GM21717 (cell line): ENCODE data around the gene DNAJB1.
A peak's percentile ranks its signal among the peaks of the same experiment; 100 is the strongest.
"Not testable (repeated sequence)": the region's sequence is repeated elsewhere in the genome, so short reads cannot be mapped to it uniquely, and the experiment has no call there.

Experiments
- ATAC-seq: cut with Tn5 transposase; IDR thresholded peaks from one replicate; pipeline ENCODE4 v1.9.1; 2021; ENCODE audit warnings: mild to moderate bottlenecking, moderate library complexity; ENCODE audit not compliant: unreplicated experiment

The DNAJB1 gene

DNA sequence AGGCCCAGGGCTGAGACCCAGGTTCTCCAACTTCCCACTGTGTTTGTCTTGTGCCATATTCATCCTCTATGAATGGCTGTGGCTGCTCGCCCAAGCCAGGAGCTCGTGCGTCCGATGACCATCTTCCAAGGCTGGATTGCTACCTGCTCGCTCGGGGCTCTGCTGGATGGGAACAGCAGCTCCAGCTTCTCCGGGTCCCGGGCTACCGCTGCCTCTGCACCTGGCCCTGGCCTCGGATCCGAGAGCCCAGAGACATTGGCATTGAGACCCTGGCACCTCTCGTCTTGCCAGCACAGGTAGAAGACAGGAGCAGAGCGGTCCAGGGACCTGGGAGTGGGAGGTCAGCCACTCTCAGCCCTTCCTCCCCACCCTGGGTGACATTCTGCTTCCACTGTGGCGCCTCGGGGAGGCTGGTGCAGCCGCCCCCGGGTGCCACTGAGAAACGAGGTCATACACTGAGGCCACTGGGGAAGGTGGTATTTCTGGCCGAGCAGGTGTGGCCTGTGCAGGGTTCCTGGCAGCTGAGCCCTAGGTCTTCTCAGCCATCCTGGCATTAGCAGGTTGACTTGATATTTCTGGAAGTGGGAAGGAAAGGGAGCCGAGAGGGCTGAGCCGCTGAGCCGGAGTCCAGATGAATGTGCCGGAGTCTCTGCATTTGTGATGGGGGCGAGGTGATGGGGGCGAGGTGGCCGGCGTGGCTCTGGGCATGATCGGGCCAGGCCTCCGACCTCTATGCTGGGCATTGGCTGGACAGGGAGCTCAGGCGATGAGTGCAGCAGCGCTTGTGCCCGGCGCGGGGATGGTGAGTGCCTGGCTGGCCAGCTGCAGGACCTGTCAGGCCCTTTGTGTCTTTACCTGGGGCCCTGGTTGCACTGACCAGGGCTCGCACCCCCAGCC, 35.1 kb upstream of the DNAJB1 start:
- no peak for ATAC-seq

DNA sequence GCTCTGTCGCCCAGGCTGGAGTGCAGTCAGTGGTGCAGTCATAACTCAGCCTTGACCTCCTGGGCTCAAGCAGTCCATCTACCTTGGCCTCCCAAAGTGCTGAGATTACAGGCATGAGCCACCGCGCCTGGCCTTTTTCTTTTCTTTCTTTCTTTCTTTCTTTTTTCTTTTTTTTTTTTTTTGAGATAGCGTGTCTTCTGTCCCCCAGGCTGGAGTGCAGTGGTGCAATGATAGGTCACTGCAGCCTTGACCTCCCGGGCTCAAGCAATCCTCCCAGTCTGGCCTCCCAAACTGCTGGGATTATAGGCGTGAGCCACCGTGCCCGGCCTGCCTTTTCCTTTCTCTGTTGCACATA, 33.8 kb upstream of the DNAJB1 start:
- not testable (repeated sequence) for ATAC-seq

DNA sequence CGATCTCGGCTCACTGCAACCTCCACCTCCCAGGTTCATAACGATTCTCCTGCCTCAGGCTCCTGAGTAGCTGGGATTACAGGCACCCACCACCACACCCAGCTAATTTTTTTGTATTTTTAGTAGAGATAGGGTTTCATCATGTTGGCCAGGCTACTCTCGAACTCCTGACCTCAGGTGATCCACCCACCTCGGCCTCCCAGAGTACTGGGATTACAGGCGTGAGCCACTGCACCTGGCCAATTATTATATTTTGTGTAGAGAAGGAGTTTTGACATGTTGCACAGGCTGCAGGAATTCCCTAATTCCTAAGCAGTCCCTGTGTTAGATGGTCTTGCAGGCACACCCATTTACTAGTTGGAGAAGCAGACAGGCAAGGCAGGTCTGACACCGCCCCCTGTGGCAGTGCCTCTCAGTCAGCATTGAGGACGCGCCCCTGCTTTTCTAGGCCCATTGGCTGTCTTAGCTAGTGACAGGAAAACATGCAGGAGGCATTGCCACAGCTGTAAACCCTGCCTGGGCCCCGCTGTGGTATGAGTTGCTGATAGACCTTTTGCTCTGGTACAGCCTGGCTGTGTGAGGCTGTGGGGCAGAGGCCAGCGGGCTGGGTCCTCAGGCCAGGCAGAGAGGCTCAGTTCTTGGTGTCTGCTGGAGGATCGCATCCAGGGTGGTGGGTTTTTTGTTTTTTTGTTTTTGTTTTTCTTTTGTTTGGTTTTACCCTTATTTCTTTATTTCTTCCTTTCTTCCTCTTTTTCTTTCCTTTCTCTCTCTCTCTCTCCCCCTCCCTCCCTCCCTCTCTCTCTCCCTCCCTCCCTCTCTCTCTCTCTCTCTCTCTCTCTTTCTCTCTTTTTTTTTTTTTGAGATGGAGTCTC, 33.2 kb upstream of the DNAJB1 start:
- not testable (repeated sequence) for ATAC-seq

DNA sequence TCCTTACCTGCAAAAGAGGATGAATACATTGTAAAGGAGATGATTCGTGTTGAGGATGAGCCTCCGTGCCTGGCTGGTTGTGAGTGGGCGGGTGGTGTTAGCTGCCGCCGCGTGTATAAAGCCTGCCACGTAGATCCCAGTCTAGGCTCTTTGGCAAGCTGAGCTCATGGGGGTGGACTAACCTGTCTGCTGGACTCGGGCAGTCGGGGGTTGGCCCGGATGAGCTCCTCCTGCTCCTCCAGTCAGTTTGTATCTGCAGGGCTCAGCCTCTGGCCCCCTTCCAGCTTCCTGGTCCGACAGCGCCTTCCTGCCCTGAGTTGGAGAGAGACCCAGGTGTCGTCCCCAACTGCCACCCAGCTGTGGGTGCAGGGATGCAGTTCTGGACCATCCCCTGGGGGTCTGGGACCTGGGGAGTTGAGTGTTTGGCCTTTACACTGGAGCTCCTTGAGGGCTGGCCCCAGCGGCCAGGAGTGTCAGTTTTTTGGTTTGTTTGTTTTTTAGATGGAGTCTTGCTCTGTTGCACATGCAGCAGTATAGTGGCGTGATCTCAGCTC, 32.1 kb upstream of the DNAJB1 start:
- no peak for ATAC-seq

DNA sequence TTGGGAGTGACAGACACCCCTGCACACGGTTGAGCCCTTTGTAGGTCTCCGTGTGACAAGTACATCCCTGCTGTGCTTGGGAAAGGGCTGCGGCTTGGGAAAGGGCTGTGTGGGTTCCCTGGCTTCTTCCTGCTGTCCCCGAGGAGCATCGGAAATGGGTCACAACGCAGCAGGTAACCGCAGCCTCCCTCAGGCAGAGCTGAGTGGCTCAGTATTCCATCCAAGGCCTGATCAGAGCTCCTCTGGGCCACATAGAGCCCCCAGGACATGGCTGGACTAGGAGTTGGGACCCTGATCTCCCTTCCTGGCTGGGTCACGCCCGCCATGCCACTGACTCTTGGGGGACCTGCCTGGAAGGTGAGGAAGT, 27.5 kb upstream of the DNAJB1 start:
- ATAC-seq: no peak

DNA sequence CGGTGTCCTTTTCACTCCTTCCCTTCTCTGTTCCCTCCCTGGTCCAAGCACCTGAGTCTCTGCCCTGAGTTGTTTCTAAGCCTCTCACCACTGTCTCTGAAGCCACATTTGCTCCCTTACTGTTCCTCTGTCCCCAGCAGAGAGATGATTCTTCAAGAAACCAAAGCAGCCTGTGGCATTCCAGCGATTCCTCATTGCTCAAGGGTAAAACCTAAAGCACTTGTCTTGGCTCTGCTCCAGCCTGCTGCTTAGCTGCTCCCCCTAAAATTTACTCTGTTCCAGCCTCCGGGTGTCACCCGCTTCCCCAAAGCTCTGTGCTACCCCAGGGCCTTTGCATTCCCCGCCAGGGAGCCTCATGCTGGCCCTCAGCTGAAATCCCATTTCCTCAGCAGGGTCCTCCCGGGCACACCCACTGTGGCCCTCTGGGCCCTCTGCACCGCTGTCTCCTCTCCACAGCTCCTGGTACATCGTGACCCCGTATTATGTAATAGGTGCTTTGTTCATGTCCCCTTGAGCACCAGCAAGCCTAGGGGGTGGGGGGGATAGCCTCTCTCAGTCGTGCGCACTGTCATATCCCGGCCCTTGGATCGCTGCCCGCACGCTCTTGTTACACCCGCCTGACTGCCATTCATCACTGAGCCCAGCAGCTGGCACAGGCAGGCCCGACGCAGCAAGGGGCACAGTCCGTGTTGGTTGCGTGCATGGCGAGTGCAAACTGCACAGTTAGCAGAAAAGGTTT, 26.9 kb upstream of the DNAJB1 start:
- ATAC-seq: no peak

DNA sequence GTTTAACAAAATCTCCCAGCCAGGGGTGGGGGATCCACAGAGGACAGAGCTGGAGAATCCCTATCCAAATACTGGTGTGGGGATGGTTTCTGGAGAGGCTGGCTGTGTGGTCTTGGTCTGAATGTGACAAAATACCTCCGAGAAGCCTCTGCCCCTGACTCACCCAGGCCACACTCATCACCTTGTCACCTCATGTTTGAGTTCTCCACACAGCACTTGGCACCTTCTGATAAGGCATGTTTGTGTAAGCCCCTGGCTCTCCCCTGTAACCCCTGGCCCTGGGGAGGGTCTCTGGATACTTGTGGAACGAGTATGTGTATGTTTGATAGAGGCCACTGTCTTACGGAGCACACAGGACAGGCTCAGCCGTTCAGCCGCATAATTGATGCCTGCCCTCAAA, 25.9 kb upstream of the DNAJB1 start:
- no peak for ATAC-seq

DNA sequence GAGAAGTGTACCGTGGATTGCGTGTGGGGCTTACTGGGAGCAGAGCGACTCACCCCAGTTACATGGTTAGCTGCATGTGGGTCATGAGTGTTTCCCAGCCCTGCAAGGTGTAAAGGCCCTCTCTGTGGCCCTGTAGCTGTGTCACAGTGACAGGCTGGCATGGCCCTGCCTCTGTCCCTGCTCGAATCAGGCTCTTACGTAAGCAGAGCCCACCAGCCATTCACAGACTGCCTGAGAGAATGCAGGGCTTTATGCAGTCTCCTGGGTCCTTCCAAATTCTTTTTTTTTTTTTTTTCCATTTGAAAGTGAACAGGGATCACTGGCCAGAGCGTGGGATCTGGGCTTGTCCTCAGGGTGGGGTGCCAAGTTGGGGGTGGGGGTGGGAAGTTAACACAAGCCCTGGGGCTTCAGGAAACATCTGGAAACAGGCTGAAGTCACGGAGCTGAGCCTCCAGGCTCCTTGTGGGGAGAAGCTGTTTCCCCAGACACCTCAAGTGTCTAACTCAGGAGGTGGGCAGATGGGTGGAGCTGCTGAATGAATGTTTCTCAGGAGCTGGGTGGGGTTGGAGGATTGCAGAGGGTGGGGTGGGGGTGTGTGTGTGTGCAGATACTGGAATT, 24.6 kb upstream of the DNAJB1 start:
- no peak for ATAC-seq

DNA sequence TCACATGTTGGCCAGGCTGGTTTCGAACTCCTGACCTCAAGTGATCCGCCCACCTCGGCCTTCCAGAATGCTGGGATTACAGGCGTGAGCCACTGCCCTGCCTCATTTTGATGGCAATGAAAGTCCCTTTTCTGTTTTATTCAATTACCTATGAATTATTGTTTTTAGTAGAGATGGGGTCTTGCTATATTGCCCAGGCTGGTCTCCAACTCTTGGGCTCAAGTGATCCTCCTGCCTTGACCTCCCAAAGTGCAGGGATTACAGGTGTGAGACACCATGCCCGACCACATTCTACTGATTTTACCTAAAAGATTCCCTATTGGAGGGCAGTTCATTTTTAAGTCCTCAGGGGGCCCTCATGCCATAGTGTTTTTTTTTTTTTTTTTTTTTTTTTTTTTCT, 23.8 kb upstream of the DNAJB1 start:
- ATAC-seq: not testable (repeated sequence)

DNA sequence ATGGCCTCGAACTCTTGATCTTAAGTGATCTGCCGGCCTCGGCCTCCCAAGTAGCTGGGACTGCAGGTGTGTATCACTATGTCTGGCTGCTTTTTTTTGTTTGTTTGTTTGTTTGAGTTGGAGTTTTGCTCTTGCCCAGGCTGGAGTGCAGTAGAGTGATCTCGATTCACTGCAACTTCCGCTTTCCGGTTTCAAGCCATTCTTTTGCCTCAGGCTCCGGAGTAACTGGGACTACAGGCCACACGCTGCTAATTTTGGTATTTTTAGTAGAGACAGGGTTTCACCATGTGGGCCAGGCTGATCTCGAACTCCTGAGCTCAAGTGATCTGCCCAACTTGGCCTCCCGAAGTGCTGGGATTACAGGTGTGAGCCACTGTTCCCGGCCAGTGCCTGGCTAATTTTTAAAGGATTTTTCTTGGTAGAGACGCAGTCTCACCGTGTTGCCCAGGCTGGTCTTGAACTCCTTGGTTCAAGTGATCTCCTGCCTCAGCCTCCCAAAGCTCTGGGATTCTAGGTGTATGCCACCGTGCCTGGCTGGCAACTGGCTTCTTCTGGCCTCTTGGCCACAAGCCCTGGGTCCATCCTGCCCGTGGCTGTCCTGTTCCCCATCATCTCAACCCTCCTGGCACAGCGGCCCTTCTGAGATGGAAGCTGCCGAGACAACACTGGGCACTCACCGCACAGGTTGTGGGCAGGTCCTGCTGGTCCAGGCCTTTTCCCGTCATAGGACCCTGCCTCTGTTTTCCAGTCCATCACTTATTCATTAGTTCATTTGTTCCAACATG, 22.7 kb upstream of the DNAJB1 start:
- no peak for ATAC-seq

DNA sequence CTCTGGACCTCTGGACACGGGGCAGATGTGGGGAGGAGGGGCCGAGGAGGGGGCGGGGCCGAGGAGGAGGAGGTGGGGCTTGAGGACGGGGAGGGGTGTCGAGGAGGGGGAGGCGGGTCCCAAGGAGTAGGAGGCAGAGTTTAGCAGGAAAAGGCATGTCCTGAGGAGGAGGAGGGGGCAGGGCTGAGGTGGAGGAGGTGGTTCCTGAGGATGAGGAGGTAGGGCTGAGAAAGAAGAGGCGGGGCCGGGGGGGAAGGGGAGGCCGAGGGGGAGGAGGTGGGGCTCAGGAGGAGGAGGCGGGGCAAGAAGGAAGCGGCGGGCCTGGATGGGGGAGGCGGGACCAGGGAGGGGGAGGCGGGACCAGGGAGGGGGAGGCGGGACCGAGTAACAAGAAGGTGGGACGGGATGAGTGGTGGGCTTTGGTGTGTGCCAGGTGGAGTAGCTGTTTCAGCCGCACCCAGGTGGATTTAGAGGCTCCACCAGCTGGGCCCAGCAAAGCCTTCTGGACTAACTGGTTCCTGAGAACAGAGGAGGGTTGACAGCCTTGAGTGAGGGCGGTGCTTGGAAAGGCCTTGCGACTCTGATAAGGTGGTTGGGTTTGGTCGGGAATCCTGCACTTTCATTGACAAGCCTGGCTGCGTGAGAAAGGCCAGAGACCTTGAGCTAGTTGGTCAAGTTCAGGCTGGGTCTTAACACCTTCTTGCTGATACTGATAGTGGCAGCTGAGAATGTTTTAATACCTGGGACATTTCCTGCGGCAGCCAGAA, 18.9 kb upstream of the DNAJB1 start:
- no peak for ATAC-seq

DNA sequence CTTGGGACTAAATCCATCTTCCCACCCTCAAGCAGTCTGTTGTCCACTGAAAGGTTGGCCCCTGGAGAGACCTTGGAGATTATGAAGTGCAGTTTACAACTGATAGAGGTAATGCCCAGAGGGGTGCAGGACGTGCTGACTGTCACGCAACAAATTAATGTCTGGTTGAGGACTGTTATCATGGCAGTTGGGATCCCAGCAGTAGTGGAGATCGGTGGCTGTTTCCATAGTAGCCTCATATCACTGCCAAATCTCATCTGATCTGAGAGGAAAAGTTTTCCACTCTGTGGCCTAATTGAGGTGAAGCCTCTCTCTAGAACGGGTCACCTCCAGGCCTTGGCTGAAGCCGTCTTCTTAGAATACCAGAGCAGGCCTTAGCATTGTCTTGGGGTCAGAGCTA, 15.3 kb upstream of the DNAJB1 start:
- no peak for ATAC-seq

DNA sequence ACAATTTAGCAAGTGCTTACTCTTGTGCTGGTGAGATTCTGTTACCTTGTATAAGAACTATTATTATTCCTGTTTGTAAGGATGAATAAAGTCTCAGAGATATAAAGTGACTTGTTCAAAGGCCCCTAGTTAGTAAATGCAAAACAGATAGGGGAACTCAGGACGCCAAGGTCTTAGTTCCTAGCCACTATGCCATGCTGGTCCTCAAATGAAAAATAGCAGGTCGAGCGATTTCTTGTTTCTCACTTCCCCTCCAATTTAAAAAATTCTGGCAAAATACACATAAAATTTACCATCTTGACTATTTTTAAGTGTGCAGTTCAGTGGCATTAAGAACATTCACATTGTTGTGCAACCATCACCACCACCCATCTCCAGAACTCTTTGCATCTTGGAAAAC, 12.3 kb upstream of the DNAJB1 start:
- ATAC-seq: no peak

DNA sequence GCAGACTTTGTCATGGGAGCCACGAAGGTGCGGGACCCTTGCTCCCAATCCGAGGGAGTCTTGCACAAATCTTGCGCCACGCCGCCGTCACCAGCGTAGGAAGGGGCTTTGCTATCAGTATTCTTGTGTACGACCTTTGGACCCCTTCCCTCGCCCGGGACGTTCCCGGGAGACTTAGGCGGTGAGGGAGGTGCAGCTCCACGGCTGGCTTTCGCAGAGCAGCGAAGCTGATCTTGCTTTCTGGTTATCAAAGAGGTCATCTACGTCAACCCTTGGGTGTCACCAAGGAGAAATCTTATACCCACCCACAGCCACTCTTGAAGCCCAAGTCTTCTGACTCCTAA, 11.8 kb upstream of the DNAJB1 start:
- ATAC-seq: no peak

DNA sequence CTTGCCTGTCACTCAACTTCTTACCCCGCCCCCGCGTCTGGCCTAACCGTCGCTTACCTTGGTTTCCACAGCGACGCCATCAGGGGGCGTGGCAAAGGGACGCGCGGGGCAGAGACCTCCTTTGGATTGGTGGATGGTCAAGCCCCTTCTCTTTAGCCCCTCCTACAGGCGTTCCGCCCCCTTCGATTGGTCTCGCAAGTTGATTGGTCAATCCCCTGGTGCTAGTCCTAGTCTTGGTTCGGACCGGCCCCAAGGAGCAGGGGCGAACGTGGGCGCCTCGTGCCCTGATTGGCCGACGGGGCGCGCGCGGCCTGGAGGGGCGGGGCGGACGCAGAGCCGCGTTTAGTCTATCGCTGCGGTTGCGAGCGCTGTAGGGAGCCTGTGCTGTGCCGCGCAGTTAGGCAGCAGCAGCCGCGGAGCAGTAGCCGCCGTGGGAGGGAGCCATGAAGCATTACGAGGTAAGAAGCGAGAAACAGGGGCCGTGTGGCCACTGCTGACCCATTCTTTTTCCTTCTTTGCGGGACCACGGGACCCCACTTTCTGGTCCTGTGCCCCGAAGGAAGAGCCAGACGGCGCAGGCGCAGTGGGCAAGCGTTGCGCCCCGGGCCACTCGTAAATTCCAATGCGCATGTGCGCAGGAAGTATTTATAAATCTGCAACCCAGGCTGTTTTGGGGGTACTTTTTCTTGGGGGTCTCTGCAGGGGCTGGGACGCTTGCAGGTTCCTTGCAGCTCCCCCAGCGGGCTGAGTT, 11.2 kb upstream of the DNAJB1 start, which contains the start of gene TECR:
TSS of gene TECR (plus strand) at position 341 of the 751 bp plus-strand sequence. CDS start at position 444, 103 bp downstream.
- peak; percentile 93 for ATAC-seq

DNA sequence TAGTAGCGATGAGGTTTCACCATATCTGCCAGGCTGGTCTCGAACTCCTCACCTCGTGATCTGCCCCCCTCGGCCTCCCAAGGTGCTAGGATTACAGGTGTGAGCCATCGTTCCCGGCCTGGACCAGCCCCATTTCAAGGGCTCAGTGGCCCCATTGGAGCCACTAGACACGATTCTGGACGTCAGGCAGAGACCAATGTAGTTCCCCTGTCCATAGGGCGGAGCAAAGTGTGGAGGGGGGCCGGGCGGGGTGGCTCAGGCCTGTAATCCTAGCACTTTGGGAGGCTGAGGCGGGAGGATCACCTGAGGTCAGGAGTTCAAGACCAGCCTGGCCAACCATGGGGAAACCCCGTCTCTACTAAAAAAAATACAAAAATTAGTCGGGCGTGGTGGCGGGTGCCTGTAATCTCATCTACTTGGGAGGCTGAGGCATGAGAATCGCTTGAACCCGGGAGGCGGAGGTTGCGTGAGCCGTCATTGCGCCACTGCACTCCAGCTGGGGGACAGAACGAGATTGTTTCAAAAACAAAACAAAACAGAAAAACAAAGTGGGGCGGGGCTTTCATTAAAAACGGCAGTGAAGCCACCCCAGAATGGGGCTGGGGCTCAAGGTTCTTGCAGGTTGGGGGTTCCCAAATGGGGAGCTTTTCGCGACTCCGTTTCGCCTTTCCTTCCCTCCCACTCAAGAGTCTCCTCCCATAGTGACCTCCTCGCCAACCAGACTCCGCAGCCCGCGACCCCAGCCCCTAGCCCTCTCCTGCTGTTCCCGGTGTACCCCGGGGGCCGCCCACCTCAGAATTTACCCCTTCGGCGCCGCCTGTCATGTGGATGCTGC, 10.4 kb upstream of the DNAJB1 start:
- no peak for ATAC-seq

DNA sequence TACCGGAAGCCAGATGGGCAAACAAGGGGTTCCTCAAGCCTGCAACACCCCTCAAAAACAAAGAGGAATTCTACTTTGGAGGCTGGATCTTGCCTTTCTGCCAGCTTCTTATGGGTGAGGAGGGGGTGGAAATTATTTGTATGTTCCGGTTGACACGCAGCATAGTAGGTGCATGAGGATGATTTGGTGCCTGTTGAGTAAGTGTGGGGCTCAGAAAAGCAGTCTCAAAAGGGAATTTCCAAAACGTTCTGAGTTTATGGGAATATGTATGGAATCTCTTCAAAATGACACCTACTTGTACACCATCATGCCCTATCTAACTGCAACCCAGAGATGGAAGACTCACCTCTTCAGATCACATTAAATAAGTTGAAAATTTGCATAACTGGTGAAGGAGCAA, 8.2 kb upstream of the DNAJB1 start:
- ATAC-seq: no peak

DNA sequence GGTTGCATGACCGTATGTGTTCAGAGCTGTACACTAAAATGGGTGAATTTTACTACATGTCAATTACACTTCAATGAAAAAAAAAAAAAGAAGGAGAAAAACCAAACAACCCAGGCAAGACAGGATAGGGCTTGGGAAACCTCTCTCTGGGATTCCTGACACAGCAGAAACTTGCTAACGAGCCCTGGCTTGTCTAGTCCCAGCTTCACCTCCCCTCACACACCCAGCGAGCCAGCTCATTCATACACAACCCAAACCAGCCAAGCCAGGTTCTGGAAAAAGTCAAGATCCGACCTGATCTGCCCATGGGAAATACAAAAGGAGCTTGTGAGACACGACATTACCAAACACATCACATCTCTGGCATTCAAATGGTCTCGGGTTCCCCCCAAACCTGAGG, 7.5 kb upstream of the DNAJB1 start:
- no peak for ATAC-seq
